GM12801 (cell line): ENCODE measurements around the gene CRYBG1.

Experiments
- TF ChIP-seq, protein P1 (sequence below): IDR thresholded peaks from one replicate; pipeline ENCODE4 v1.5.1; 2011; ENCODE audit warnings: control low read depth; ENCODE audit not compliant: insufficient read length; ENCODE audit errors: extremely low read depth

CRYBG1 gene, protein sequence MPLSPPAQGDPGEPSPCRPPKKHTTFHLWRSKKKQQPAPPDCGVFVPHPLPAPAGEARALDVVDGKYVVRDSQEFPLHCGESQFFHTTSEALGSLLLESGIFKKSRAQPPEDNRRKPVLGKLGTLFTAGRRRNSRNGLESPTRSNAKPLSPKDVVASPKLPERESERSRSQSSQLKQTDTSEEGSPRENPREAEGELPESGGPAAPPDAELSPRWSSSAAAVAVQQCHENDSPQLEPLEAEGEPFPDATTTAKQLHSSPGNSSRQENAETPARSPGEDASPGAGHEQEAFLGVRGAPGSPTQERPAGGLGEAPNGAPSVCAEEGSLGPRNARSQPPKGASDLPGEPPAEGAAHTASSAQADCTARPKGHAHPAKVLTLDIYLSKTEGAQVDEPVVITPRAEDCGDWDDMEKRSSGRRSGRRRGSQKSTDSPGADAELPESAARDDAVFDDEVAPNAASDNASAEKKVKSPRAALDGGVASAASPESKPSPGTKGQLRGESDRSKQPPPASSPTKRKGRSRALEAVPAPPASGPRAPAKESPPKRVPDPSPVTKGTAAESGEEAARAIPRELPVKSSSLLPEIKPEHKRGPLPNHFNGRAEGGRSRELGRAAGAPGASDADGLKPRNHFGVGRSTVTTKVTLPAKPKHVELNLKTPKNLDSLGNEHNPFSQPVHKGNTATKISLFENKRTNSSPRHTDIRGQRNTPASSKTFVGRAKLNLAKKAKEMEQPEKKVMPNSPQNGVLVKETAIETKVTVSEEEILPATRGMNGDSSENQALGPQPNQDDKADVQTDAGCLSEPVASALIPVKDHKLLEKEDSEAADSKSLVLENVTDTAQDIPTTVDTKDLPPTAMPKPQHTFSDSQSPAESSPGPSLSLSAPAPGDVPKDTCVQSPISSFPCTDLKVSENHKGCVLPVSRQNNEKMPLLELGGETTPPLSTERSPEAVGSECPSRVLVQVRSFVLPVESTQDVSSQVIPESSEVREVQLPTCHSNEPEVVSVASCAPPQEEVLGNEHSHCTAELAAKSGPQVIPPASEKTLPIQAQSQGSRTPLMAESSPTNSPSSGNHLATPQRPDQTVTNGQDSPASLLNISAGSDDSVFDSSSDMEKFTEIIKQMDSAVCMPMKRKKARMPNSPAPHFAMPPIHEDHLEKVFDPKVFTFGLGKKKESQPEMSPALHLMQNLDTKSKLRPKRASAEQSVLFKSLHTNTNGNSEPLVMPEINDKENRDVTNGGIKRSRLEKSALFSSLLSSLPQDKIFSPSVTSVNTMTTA (N-terminal part only)

DNA sequence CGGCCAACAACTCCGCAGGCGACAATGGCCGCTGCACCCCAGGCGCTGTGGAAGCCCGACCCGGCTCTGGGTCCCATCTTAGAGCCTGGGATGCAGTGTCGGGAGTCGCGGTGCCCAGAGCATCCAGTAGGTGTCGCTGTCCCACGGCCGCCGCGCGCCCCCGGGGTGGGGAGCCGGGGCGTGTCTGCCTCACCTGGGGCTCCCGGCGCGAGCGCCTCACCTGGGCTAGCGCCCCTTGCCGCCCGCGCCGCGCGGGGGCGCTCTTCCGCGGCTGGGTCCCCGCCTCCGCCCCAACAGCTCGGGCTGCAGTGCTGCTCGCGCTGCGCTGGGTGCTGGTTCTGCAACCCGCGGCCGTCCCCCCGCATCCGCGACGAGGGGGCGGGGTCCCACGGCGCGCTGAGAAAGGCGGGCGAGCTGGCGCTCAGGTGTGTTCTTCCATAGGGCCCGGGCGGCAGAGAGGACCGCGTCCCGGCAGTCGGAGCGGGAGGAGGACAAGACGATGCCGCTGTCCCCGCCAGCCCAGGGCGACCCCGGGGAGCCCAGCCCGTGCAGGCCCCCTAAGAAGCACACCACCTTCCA lies at the start of gene CRYBG1:
TSS of gene CRYBG1 (plus strand) at position 308 of the 579 bp plus-strand sequence. CDS start at position 500, 192 bp downstream.
- TF ChIP-seq, protein P1, sequence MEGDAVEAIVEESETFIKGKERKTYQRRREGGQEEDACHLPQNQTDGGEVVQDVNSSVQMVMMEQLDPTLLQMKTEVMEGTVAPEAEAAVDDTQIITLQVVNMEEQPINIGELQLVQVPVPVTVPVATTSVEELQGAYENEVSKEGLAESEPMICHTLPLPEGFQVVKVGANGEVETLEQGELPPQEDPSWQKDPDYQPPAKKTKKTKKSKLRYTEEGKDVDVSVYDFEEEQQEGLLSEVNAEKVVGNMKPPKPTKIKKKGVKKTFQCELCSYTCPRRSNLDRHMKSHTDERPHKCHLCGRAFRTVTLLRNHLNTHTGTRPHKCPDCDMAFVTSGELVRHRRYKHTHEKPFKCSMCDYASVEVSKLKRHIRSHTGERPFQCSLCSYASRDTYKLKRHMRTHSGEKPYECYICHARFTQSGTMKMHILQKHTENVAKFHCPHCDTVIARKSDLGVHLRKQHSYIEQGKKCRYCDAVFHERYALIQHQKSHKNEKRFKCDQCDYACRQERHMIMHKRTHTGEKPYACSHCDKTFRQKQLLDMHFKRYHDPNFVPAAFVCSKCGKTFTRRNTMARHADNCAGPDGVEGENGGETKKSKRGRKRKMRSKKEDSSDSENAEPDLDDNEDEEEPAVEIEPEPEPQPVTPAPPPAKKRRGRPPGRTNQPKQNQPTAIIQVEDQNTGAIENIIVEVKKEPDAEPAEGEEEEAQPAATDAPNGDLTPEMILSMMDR: no peak

DNA sequence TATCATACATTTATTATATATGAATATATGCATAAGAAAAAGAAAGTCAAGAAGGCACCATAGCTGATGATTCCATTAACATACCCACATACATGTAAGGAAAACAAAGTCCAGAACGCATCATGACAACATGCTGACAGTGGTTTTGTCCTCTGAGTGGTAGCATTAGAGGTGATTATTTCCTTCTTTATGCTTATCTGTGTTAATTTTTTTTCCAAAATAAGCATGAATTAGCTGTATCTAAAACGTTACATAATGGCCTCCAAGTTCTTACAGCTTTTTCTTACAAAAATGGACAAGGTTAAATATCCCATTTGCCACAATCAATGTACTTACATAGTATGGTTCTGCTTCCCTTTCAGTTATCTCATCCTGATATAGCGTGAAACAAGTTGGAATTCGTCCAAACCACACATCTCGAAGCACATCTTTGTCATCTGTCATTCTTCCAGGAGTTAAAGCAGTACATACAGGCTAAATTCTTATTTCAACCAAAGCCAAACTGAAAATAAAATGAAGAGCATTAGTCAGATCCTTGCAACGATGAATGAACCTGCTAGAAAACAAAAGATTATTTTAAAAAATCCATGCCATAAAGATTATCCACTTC lies 44.6 kb upstream of the CRYBG1 start:
- TF ChIP-seq, protein P1: no peak

- TF ChIP-seq, protein P1: no peak
Observed at GRCh38 chr6:106316375-106316766, 44.1 kb upstream of the CRYBG1 start.

- TF ChIP-seq, protein P1: no peak
Observed at GRCh38 chr6:106318061-106318460, 42.5 kb upstream of the CRYBG1 start.

- TF ChIP-seq, protein P1: no peak
Observed at GRCh38 chr6:106318851-106319250, 41.7 kb upstream of the CRYBG1 start.

GRCh38 chr6:106321940-106322339 lies 38.6 kb upstream of the CRYBG1 start:
- TF ChIP-seq, protein P1: no peak
